Loucy (cell line): ENCODE measurements around the gene MS4A4E.
"Not testable (repeated sequence)": the region's sequence is repeated elsewhere in the genome, so short reads cannot be mapped to it uniquely, and the experiment has no call there.

Source experiments
- H2AFZ ChIP-seq: fragments of 200-600 bp; sonication (generic); 2 replicates; pipeline ENCODE4 v1.6.0; 2016; ENCODE audit warnings: antibody characterized with exemption, mild to moderate bottlenecking, low read length, moderate library complexity
- H3F3A ChIP-seq: fragments of 200-600 bp; 2 replicates; pipeline ENCODE4 v1.6.0; 2016; ENCODE audit warnings: antibody characterized with exemption, low read depth, mild to moderate bottlenecking
- H3K27me3 ChIP-seq: fragments of 200-600 bp; sonication (generic); 2 replicates; pipeline ENCODE4 v1.6.1; 2014; ENCODE audit warnings: low read length, mild to moderate bottlenecking; ENCODE audit not compliant: insufficient read depth, poor library complexity, severe bottlenecking
- H3K36me3 ChIP-seq: fragments of 200-600 bp; sonication (generic); 2 replicates; pipeline ENCODE4 v1.6.1; 2016; ENCODE audit warnings: low read length; ENCODE audit not compliant: insufficient read depth
- H3K4me1 ChIP-seq: fragments of 200-600 bp; sonication (generic); 2 replicates; pipeline ENCODE4 v1.5.1; 2014; ENCODE audit warnings: low read length, mild to moderate bottlenecking; ENCODE audit not compliant: insufficient read depth, poor library complexity, severe bottlenecking
- H3K4me2 ChIP-seq: fragments of 200-600 bp; sonication (generic); 2 replicates; pipeline ENCODE4 v1.6.0; 2014; ENCODE audit warnings: antibody characterized with exemption, low read length, low read depth, mild to moderate bottlenecking; ENCODE audit not compliant: poor library complexity, severe bottlenecking
- H3K4me3 ChIP-seq: fragments of 200-600 bp; sonication (generic); 2 replicates; pipeline ENCODE4 v1.5.1; 2014; ENCODE audit warnings: low read length, mild to moderate bottlenecking, mixed read lengths; ENCODE audit not compliant: poor library complexity, severe bottlenecking
- H3K79me2 ChIP-seq: fragments of 200-600 bp; sonication (generic); 2 replicates; pipeline ENCODE4 v1.6.1; 2014; ENCODE audit warnings: low read length; ENCODE audit not compliant: insufficient read depth
- H3K9ac ChIP-seq: fragments of 200-600 bp; sonication (generic); 2 replicates; pipeline ENCODE4 v1.6.0; 2014; ENCODE audit warnings: mild to moderate bottlenecking, low read depth, low read length, moderate library complexity; ENCODE audit not compliant: poor library complexity, severe bottlenecking
- H3K9me2 ChIP-seq: fragments of 200-600 bp; sonication (generic); replicated peaks from 2 replicates; pipeline ENCODE4 v1.6.1; 2016; ENCODE audit warnings: low read depth, low read length, mixed read lengths
- H3K9me3 ChIP-seq: fragments of 200-600 bp; sonication (generic); 2 replicates; pipeline ENCODE4 v1.6.1; 2014; ENCODE audit warnings: mild to moderate bottlenecking, antibody characterized with exemption, low read length, low read depth; ENCODE audit not compliant: insufficient read depth
- H4K20me1 ChIP-seq: fragments of 200-600 bp; sonication (generic); 2 replicates; pipeline ENCODE4 v1.6.0; 2014; ENCODE audit warnings: antibody characterized with exemption, low read length, mild to moderate bottlenecking; ENCODE audit not compliant: insufficient read depth, poor library complexity, severe bottlenecking
- EZH2phosphoT487 ChIP-seq: fragments of 200-600 bp; IDR thresholded peaks from 2 replicates; pipeline ENCODE4 v1.6.1; 2018; ENCODE audit warnings: antibody characterized with exemption, mild to moderate bottlenecking, moderate library complexity, borderline replicate concordance
- TF ChIP-seq, protein P1 (sequence below): fragments of 200-600 bp; sonication (generic); conservative IDR thresholded peaks from 2 replicates; pipeline ENCODE4 v1.5.1; 2014; ENCODE audit warnings: mild to moderate bottlenecking, antibody characterized with exemption, low read length

The MS4A4E gene

DNA sequence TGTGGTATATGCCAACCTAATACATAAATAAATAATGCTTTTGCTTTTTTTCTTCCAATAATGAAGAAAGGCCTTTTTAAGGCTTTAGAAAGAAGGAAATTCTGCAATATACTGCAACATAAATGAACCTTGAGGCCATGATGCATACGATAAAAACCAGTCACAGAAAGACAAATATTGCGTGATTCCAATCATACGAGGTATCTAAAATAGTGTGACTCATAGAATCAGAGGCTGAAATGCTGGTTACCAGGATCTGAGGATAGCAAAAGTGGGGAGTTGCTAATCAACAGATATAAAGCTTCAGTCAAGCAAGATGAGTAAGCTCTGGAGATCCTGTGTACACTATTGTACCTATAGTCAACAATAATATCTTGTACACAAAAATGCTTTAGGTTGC is 84.3 kb downstream of the MS4A4E start:
- no peak overlapping the region for H3K4me2 ChIP-seq
- no peaks in the 10 kb centered on the region for H4K20me1 ChIP-seq
- no peaks in the 10 kb centered on the region for H3F3A ChIP-seq
- H2AFZ ChIP-seq, result no peak overlapping the region
- no peaks in the 10 kb centered on the region for H3K36me3 ChIP-seq
- H3K27me3 ChIP-seq, result no peaks in the 10 kb centered on the region
- no peaks in the 10 kb centered on the region for H3K9me2 ChIP-seq
- no peak for TF ChIP-seq EZH2phosphoT487
- TF ChIP-seq, protein P1, sequence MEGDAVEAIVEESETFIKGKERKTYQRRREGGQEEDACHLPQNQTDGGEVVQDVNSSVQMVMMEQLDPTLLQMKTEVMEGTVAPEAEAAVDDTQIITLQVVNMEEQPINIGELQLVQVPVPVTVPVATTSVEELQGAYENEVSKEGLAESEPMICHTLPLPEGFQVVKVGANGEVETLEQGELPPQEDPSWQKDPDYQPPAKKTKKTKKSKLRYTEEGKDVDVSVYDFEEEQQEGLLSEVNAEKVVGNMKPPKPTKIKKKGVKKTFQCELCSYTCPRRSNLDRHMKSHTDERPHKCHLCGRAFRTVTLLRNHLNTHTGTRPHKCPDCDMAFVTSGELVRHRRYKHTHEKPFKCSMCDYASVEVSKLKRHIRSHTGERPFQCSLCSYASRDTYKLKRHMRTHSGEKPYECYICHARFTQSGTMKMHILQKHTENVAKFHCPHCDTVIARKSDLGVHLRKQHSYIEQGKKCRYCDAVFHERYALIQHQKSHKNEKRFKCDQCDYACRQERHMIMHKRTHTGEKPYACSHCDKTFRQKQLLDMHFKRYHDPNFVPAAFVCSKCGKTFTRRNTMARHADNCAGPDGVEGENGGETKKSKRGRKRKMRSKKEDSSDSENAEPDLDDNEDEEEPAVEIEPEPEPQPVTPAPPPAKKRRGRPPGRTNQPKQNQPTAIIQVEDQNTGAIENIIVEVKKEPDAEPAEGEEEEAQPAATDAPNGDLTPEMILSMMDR, result no peak
- H3K9me3 ChIP-seq, result no peaks in the 10 kb centered on the region
- H3K9ac ChIP-seq, result no peak overlapping the region
- no peaks in the 10 kb centered on the region for H3K79me2 ChIP-seq
- H3K4me1 ChIP-seq, result no peaks in the 10 kb centered on the region
- H3K4me3 ChIP-seq, result no peak overlapping the region

DNA sequence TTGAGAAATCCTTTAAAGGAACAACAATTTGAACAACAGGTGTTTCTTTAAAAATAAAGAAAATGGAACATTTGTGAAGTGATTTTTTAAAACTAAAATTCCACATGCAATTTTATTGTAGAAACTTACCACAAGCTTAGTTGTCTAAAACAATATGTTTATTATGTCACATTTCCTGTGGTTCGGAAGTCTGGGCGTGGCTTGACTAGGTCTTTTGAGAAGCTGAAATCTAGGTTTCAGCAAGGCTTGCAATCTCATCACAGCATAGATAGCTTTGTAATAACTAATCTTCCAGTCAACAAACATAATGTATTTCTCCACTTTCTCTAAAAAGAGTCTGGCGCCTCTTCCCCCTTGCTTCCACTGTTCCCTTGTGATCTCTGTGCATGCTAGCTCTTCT is 87.0 kb downstream of the MS4A4E start:
- no peaks in the 10 kb centered on the region for H3F3A ChIP-seq
- H4K20me1 ChIP-seq, result no peaks in the 10 kb centered on the region
- H3K27me3 ChIP-seq, result no peaks in the 10 kb centered on the region
- H3K9me2 ChIP-seq, result no peaks in the 10 kb centered on the region
- H3K79me2 ChIP-seq, result no peaks in the 10 kb centered on the region
- H3K4me3 ChIP-seq, result no peak overlapping the region
- H3K4me1 ChIP-seq, result no peaks in the 10 kb centered on the region
- no peak overlapping the region for H3K9ac ChIP-seq
- H3K9me3 ChIP-seq, result no peaks in the 10 kb centered on the region
- no peak overlapping the region for H3K4me2 ChIP-seq
- no peak overlapping the region for H2AFZ ChIP-seq
- TF ChIP-seq EZH2phosphoT487, result no peak
- TF ChIP-seq, protein P1, result no peak
- H3K36me3 ChIP-seq, result no peaks in the 10 kb centered on the region

DNA sequence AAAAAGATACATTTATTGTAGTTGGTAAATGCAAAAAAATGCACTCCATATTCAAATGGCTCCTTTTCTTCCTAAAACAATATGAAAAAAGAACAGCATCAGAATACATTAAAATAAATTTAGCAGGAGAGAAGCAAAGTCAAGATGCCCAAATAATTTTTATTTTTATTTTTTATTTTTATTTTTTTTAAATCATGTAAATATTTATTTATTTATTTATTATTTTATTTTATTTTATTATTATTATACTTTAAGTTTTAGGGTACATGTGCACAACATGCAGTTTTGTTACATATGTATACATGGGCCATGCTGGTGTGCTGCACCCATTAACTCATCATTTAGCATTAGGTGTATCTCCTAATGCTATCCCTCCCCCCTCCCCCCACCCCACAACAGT is 90.2 kb downstream of the MS4A4E start:
- H3F3A ChIP-seq, H3K79me2 ChIP-seq, H3K27me3 ChIP-seq, H3K9me2 ChIP-seq, H3K9ac ChIP-seq, H3K4me2 ChIP-seq, H3K4me3 ChIP-seq, H2AFZ ChIP-seq, H3K4me1 ChIP-seq, H3K9me3 ChIP-seq, H4K20me1 ChIP-seq, H3K36me3 ChIP-seq: not testable (repeated sequence)

DNA sequence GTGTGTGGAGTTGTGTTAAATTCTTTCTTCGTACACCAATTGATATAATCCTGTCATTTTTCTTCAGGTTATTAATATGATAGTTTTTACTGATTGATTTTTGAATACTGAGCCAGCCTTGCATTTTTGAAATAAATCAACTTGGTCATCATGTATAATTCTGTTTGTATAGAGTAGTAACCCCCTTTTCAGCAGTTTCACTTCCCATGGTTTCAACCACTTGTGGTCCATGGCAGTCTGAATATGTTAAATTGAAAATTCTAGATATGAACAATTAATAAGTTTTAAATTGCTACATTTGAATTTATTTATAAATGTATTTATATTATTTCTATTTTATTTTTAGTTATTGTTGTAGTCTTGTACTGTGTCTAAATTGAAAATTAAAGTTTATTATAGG is 92.7 kb downstream of the MS4A4E start:
- H3K27me3 ChIP-seq, result no peaks in the 10 kb centered on the region
- TF ChIP-seq, protein P1, result no peak
- H3K79me2 ChIP-seq, result no peaks in the 10 kb centered on the region
- no peaks in the 10 kb centered on the region for H4K20me1 ChIP-seq
- H2AFZ ChIP-seq, result no peak overlapping the region
- no peaks in the 10 kb centered on the region for H3K4me1 ChIP-seq
- H3K4me3 ChIP-seq, result no peak overlapping the region
- H3K9me2 ChIP-seq, result no peaks in the 10 kb centered on the region
- no peak overlapping the region for H3K4me2 ChIP-seq
- no peak overlapping the region for H3K9ac ChIP-seq
- no peaks in the 10 kb centered on the region for H3K36me3 ChIP-seq
- H3K9me3 ChIP-seq, result no peaks in the 10 kb centered on the region
- no peaks in the 10 kb centered on the region for H3F3A ChIP-seq
